MG63 (cell line): ENCODE data around the gene FYN. TPM values are rescaled to one million over a fixed set of nuclear protein-coding genes. Genes with fewer than 3 reads are reported as not detected.

ENCODE experiments used
- DNase-seq: peaks from one replicate; pipeline ENCODE4 v3.0.0-alpha.2; 2020
- H3K27me3 ChIP-seq: fragments of 250-450 bp; sonication (Bioruptor Pico); 2 replicates; pipeline ENCODE4 v1.5.1; 2020; ENCODE audit warnings: mild to moderate bottlenecking, moderate library complexity
- H3K36me3 ChIP-seq: fragments of 250-450 bp; sonication (Bioruptor Pico); 2 replicates; pipeline ENCODE4 v1.5.1; 2020; ENCODE audit warnings: mild to moderate bottlenecking, moderate library complexity
- H3K4me3 ChIP-seq: fragments of 250-450 bp; sonication (Bioruptor Pico); 2 replicates; pipeline ENCODE4 v1.5.1; 2020; ENCODE audit warnings: mild to moderate bottlenecking, moderate library complexity
- H3K9me3 ChIP-seq: fragments of 250-450 bp; sonication (Bioruptor Pico); 2 replicates; pipeline ENCODE4 v1.5.1; 2020; ENCODE audit warnings: mild to moderate bottlenecking, moderate library complexity
- total RNA-seq: library from RNA; depleted of rRNA; stranded (reverse); fragments of >200 nt; shearing (Covaris generic); gene quantifications from 2 replicates; pipeline ENCODE4 v1.2.3, GENCODE V29; 2014; ENCODE audit warnings: low replicate concordance

Gene FYN
- total RNA-seq, 1 experiment from 2014 or later: 48.7 TPM

GRCh38 chr6:111662794-111663593, 210.3 kb downstream of the FYN start:
- Histone ChIP-seq H3K9me3 (no peaks in the 10 kb centered on the region), H3K27me3 (no peaks in the 10 kb centered on the region), H3K36me3 (no peaks in the 10 kb centered on the region), H3K4me3 (no peak overlapping the region)
- no peak for DNase-seq

- no peaks in the 10 kb centered on the region for H3K36me3 ChIP-seq
- DNase-seq: no peak
- no peaks in the 10 kb centered on the region for H3K27me3 ChIP-seq
Measured at GRCh38 chr6:111662072-111662793, 211.0 kb downstream of the FYN start.

GRCh38 chr6:111661541-111662061, 211.7 kb downstream of the FYN start:
- Histone ChIP-seq H3K4me3 (no peak overlapping the region), H3K36me3 (no peaks in the 10 kb centered on the region), H3K9me3 (no peaks in the 10 kb centered on the region), H3K27me3 (no peaks in the 10 kb centered on the region)
- DNase-seq: no peak

More at GRCh38 chr6:111662072-111662793, 211.0 kb downstream of the FYN start:
- no peak overlapping the region for H3K4me3 ChIP-seq
- H3K9me3 ChIP-seq: no peaks in the 10 kb centered on the region

GRCh38 chr6:111660531-111660930, 212.7 kb downstream of the FYN start:
- Histone ChIP-seq H3K36me3 (no peaks in the 10 kb centered on the region), H3K27me3 (no peaks in the 10 kb centered on the region), H3K9me3 (no peaks in the 10 kb centered on the region), H3K4me3 (no peak overlapping the region)
- DNase-seq: no peak

GRCh38 chr6:111658462-111659154, 214.6 kb downstream of the FYN start:
- no peak overlapping the region for H3K4me3 ChIP-seq
- peak; percentile 48 for DNase-seq

GRCh38 chr6:111657146-111657545, 216.1 kb downstream of the FYN start:
- Histone ChIP-seq H3K4me3 (no peak overlapping the region), H3K27me3 (no peaks in the 10 kb centered on the region), H3K36me3 (no peaks in the 10 kb centered on the region), H3K9me3 (no peaks in the 10 kb centered on the region)
- no peak for DNase-seq

More at GRCh38 chr6:111658462-111659154, 214.6 kb downstream of the FYN start:
- Histone ChIP-seq H3K9me3 (no peaks in the 10 kb centered on the region), H3K36me3 (no peaks in the 10 kb centered on the region), H3K27me3 (no peaks in the 10 kb centered on the region)

- no peak for DNase-seq
- Histone ChIP-seq H3K4me3 (no peak overlapping the region), H3K27me3 (no peaks in the 10 kb centered on the region), H3K36me3 (no peaks in the 10 kb centered on the region), H3K9me3 (no peaks in the 10 kb centered on the region)
Measured at GRCh38 chr6:111653979-111654378, 219.3 kb downstream of the FYN start.

- no peaks in the 10 kb centered on the region for H3K36me3 ChIP-seq
- H3K9me3 ChIP-seq: no peaks in the 10 kb centered on the region
- no peaks in the 10 kb centered on the region for H3K27me3 ChIP-seq
- no peak overlapping the region for H3K4me3 ChIP-seq
- DNase-seq: no peak
Measured at GRCh38 chr6:111653434-111653833, 219.8 kb downstream of the FYN start.

GRCh38 chr6:111652156-111652555, 221.1 kb downstream of the FYN start:
- Histone ChIP-seq H3K4me3 (no peak overlapping the region), H3K36me3 (no peaks in the 10 kb centered on the region), H3K9me3 (no peaks in the 10 kb centered on the region), H3K27me3 (no peaks in the 10 kb centered on the region)
- no peak for DNase-seq

- H3K9me3 ChIP-seq: no peaks in the 10 kb centered on the region
- no peak overlapping the region for H3K4me3 ChIP-seq
- no peak for DNase-seq
- no peaks in the 10 kb centered on the region for H3K27me3 ChIP-seq
- no peaks in the 10 kb centered on the region for H3K36me3 ChIP-seq
Measured at GRCh38 chr6:111651185-111652034, 221.8 kb downstream of the FYN start.

GRCh38 chr6:111650049-111650448, 223.2 kb downstream of the FYN start:
- DNase-seq: no peak

GRCh38 chr6:111648100-111648499, 225.2 kb downstream of the FYN start:
- H3K36me3 ChIP-seq: no peaks in the 10 kb centered on the region
- no peaks in the 10 kb centered on the region for H3K9me3 ChIP-seq

More at GRCh38 chr6:111650049-111650448, 223.2 kb downstream of the FYN start:
- no peaks in the 10 kb centered on the region for H3K9me3 ChIP-seq
- no peaks in the 10 kb centered on the region for H3K36me3 ChIP-seq
- no peak overlapping the region for H3K4me3 ChIP-seq
- H3K27me3 ChIP-seq: no peaks in the 10 kb centered on the region

GRCh38 chr6:111646942-111647341, 226.3 kb downstream of the FYN start:
- no peak overlapping the region for H3K4me3 ChIP-seq

More at GRCh38 chr6:111648100-111648499, 225.2 kb downstream of the FYN start:
- no peak for DNase-seq
- Histone ChIP-seq H3K27me3 (no peaks in the 10 kb centered on the region), H3K4me3 (no peak overlapping the region)

GRCh38 chr6:111646034-111646433, 227.2 kb downstream of the FYN start:
- Histone ChIP-seq H3K4me3 (no peak overlapping the region), H3K36me3 (no peaks in the 10 kb centered on the region), H3K9me3 (no peaks in the 10 kb centered on the region), H3K27me3 (no peaks in the 10 kb centered on the region)
- no peak for DNase-seq

More at GRCh38 chr6:111646942-111647341, 226.3 kb downstream of the FYN start:
- Histone ChIP-seq H3K9me3 (no peaks in the 10 kb centered on the region), H3K27me3 (no peaks in the 10 kb centered on the region), H3K36me3 (no peaks in the 10 kb centered on the region)
- DNase-seq: no peak

GRCh38 chr6:111644893-111645430, 228.3 kb downstream of the FYN start:
- Histone ChIP-seq H3K4me3 (no peak overlapping the region), H3K36me3 (no peaks in the 10 kb centered on the region), H3K27me3 (no peaks in the 10 kb centered on the region), H3K9me3 (no peaks in the 10 kb centered on the region)
- DNase-seq: no peak
